NT2/D1 (cell line): ENCODE measurements around the gene MTFR1L.

Experiments
- DNase-seq: peaks from one replicate; pipeline ENCODE4 v3.0.0-alpha.2; 2011; ENCODE audit warnings: low read depth, low spot score
- H3K27me3 ChIP-seq: 2 replicates; pipeline ENCODE4 v1.6.0; 2011; ENCODE audit warnings: mild to moderate bottlenecking; ENCODE audit not compliant: insufficient read length, insufficient read depth
- H3K36me3 ChIP-seq: 2 replicates; pipeline ENCODE4 v1.6.1; 2011; ENCODE audit warnings: mild to moderate bottlenecking, low read length, mixed read lengths; ENCODE audit not compliant: insufficient read depth, insufficient read length
- H3K4me1 ChIP-seq: 2 replicates; pipeline ENCODE4 v1.5.1; 2011; ENCODE audit not compliant: insufficient read depth, insufficient read length
- H3K4me3 ChIP-seq: 2 replicates; pipeline ENCODE4 v1.5.1; 2011; ENCODE audit warnings: low read depth; ENCODE audit not compliant: insufficient read length
- H3K9ac ChIP-seq: 2 replicates; pipeline ENCODE4 v1.6.0; 2011; ENCODE audit warnings: low read depth; ENCODE audit not compliant: insufficient read length
- H3K9me3 ChIP-seq: 2 replicates; pipeline ENCODE4 v1.5.1; 2011; ENCODE audit warnings: mild to moderate bottlenecking, low read length; ENCODE audit not compliant: insufficient read depth
- SUZ12 ChIP-seq: IDR thresholded peaks from 2 replicates; pipeline ENCODE4 v1.6.1; 2011; ENCODE audit not compliant: insufficient read length, insufficient read depth; ENCODE audit errors: extremely low read depth
- YY1 ChIP-seq: IDR thresholded peaks from 2 replicates; pipeline ENCODE4 v1.6.1; 2011; ENCODE audit not compliant: insufficient read length, insufficient read depth
- ZNF274 ChIP-seq: IDR thresholded peaks from 2 replicates; pipeline ENCODE4 v1.6.1; 2011; ENCODE audit warnings: mild to moderate bottlenecking, low read depth, low read length

MTFR1L gene

DNA sequence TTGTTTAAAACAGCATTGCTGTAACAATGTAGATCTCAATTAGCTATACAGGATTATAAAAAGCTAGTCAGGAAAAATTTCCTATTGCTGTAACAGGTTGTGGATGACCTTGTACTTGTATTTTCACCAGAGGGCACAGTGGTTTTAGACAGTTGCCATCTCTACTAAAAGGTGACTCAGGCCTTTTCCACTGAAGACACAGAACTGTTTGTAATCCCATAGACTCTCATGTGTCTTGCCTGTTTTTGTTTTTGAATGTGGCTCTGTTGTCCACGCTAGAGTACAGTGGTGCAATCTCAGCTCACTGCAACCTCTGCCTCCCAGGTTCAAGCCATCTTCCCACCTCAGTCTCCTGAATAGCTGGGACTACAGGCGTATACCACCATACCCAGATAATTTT lies 5.9 kb downstream of the MTFR1L start:
- peaks cover 10% of the 10 kb centered on the region for H3K4me1 ChIP-seq
- TF ChIP-seq ZNF274: no peak
- no peak for TF ChIP-seq YY1
- no peak for TF ChIP-seq SUZ12
- peaks cover 68% of the 10 kb centered on the region for H3K36me3 ChIP-seq
- H3K9me3 ChIP-seq: no peaks in the 10 kb centered on the region
- no peak for DNase-seq
- no peak overlapping the region for H3K9ac ChIP-seq
- peaks cover 7% of the 10 kb centered on the region for H3K27me3 ChIP-seq
- no peak overlapping the region for H3K4me3 ChIP-seq

DNA sequence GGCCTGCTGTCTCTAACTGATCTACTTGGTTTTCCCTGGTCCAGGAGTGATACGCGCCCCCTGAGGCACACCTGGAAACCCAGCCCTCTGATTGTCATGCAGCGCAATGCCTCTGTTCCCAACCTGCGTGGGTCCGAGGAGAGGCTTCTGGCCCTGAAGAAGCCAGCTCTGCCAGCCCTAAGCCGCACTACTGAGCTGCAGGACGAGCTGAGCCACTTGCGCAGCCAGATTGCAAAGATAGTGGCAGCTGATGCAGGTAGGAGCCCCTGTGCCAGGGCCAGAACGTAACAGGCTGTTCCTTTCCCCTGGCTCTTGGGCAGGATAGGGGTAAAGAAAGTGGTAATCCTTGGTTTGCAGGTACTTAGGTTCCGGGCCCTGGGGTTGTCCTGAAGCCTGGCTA lies 6.8 kb downstream of the MTFR1L start:
- Histone ChIP-seq H3K4me3 (no peak overlapping the region), H3K9ac (no peak overlapping the region), H3K27me3 (peaks cover under 1% of the 10 kb centered on the region), H3K36me3 (peaks cover 78% of the 10 kb centered on the region), H3K4me1 (peaks cover 4% of the 10 kb centered on the region), H3K9me3 (no peaks in the 10 kb centered on the region)
- no peak for DNase-seq
- TF ChIP-seq ZNF274: no peak
- no peak for TF ChIP-seq SUZ12
- no peak for TF ChIP-seq YY1

DNA sequence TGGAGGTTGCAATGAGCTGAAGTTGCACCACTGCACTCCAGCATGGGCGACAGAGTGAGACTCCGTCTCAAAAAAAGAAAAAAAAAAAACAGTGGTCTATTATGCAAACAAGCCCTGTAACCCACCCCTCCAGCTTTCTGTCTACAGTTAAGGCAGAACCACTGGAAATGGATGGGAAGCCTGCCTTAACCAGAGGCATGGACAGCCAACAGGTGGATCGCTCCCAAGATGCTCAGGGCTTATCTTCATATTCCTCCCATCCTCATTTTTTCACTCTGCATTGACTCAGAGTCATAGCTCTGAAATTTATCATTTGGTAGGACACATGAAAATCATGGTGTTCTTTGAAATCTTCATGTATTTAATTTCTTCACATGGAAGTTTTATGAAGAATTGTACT lies 8.7 kb downstream of the MTFR1L start:
- H3K9ac ChIP-seq: no peak overlapping the region
- no peak for DNase-seq
- H3K9me3 ChIP-seq: no peaks in the 10 kb centered on the region
- TF ChIP-seq YY1: no peak
- TF ChIP-seq SUZ12: no peak
- TF ChIP-seq ZNF274: no peak
- H3K36me3 ChIP-seq: peaks cover 91% of the 10 kb centered on the region
- H3K27me3 ChIP-seq: no peaks in the 10 kb centered on the region
- peaks cover 4% of the 10 kb centered on the region for H3K4me1 ChIP-seq
- no peak overlapping the region for H3K4me3 ChIP-seq

DNA sequence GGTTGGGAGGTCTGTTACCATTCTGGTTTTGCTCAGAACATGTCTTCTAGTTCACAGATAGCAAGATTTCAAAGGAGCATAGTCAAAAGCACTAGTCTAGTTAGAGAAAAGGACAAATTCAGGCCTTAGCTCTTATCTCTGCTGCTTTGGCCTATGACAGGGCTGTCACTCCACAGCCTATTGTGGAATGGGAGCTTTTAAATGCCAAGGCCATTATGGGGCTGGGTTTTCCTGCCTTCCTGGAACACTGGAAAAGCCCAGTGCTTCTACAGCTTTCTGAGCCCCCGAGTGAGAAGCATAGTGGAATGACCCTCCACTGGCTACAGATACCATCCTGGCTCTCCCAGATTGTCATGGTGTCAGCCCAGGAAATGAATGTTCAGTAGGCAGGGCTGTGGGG lies 9.3 kb downstream of the MTFR1L start:
- Histone ChIP-seq H3K9ac (no peak overlapping the region), H3K4me1 (peaks cover 4% of the 10 kb centered on the region), H3K27me3 (no peaks in the 10 kb centered on the region), H3K36me3 (peaks cover 91% of the 10 kb centered on the region), H3K9me3 (no peaks in the 10 kb centered on the region), H3K4me3 (no peak overlapping the region)
- no peak for DNase-seq
- TF ChIP-seq SUZ12 (no peak), YY1 (no peak), ZNF274 (no peak)

DNA sequence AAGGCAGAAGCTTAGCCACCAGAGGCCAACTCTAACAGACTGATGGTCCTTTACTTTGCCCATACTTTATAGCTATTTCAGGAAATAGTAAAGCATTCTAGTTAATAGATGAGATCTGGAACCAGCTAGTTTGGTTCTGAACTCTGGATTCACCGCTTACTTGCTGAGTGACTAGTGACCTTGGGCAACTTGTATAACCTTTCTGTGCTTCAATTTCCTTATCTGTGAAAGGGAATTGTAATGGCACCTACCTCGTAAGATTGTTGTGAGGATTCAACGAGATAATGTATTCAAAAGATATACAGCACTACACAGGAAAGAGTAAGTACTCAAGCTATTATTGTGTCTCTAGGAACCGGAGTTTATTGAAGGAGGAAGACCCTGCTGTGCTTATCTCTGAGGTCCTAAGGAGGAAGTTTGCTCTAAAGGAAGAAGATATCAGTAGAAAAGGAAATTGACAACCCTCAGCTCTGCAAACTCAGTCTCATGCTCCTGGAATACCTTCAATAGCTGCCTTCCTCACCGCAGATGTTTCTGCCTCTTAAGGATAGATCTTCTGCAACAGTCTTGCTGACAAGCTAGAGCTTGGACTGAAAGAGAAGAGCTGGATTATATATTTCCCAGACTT lies 11.9 kb downstream of the MTFR1L start:
- Histone ChIP-seq H3K27me3 (no peaks in the 10 kb centered on the region), H3K4me1 (peaks cover under 1% of the 10 kb centered on the region), H3K9ac (no peak overlapping the region), H3K9me3 (no peaks in the 10 kb centered on the region), H3K36me3 (peaks cover 96% of the 10 kb centered on the region), H3K4me3 (no peak overlapping the region)
- DNase-seq: no peak
- TF ChIP-seq YY1 (no peak), SUZ12 (no peak), ZNF274 (no peak)

DNA sequence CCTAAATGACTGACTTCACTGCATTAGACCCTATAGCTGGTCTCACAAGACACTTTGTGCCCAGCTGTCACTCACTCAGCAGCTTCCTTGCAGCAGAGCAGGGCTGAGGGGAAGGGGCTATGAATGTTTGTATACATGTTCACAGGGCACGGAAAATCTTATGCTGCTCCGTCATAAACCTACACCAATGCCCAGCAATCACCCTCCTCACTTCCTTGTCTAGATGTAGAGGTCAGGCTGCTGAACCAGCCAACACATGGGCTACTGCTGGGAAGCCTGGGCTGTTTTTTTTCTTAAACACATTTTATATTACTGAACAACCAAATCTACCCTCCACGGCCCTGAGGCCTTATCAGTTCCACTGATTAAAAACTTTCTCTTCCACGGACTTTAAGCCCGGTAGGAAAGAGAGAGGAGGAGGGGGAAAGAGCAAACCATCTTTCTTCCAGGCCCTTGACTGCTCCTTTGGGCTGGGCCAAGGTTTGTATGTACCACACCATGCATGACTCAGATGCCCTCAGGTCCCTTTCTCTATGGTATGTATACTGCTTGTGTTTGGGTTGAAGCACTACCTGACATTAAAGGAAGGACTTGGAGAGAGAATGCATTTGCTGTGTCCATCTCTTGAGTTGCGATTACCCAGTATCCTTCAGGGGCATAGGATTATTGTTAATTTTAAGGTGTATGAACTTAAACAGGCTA lies 12.7 kb downstream of the MTFR1L start:
- Histone ChIP-seq H3K36me3 (peaks cover 98% of the 10 kb centered on the region), H3K9me3 (no peaks in the 10 kb centered on the region), H3K4me3 (no peak overlapping the region), H3K9ac (no peak overlapping the region), H3K27me3 (no peaks in the 10 kb centered on the region), H3K4me1 (no peaks in the 10 kb centered on the region)
- no peak for TF ChIP-seq SUZ12
- TF ChIP-seq YY1: no peak
- TF ChIP-seq ZNF274: no peak
- DNase-seq: no peak

DNA sequence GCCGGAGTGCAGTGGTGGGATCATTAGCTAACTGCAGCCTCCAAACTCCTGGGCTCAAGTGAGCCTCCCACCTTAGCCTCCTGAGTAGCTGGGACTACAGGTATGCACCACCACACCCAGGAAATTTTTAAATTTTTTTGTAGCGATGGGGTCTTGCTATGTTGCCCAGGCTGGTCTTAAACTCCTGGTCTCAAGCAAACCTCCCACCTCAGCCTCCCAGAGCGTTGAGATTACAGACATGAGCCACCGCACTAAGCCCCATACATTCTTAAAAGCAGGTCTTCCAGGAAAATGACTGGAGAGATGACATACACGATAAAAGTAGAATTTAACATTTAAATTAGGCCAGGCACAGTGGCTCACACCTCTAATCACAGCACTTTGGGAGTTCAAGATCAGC lies 13.4 kb downstream of the MTFR1L start:
- H3K36me3 ChIP-seq: peaks cover 91% of the 10 kb centered on the region
- no peaks in the 10 kb centered on the region for H3K27me3 ChIP-seq
- H3K9ac ChIP-seq: no peak overlapping the region
- no peaks in the 10 kb centered on the region for H3K4me1 ChIP-seq
- TF ChIP-seq ZNF274 (no peak), SUZ12 (no peak), YY1 (no peak)
- H3K4me3 ChIP-seq: no peak overlapping the region
- H3K9me3 ChIP-seq: no peaks in the 10 kb centered on the region
- no peak for DNase-seq
